Loucy (cell line): Measurements from ENCODE around the gene CCDC188.

Experiments
- H2AFZ ChIP-seq: fragments of 200-600 bp; sonication (generic); 2 replicates; pipeline ENCODE4 v1.6.0; 2016; ENCODE audit warnings: antibody characterized with exemption, mild to moderate bottlenecking, low read length, moderate library complexity
- H3F3A ChIP-seq: fragments of 200-600 bp; 2 replicates; pipeline ENCODE4 v1.6.0; 2016; ENCODE audit warnings: antibody characterized with exemption, low read depth, mild to moderate bottlenecking
- H3K27me3 ChIP-seq: fragments of 200-600 bp; sonication (generic); 2 replicates; pipeline ENCODE4 v1.6.1; 2014; ENCODE audit warnings: low read length, mild to moderate bottlenecking; ENCODE audit not compliant: insufficient read depth, poor library complexity, severe bottlenecking
- H3K36me3 ChIP-seq: fragments of 200-600 bp; sonication (generic); 2 replicates; pipeline ENCODE4 v1.6.1; 2016; ENCODE audit warnings: low read length; ENCODE audit not compliant: insufficient read depth
- H3K4me1 ChIP-seq: fragments of 200-600 bp; sonication (generic); 2 replicates; pipeline ENCODE4 v1.5.1; 2014; ENCODE audit warnings: low read length, mild to moderate bottlenecking; ENCODE audit not compliant: insufficient read depth, poor library complexity, severe bottlenecking
- H3K4me2 ChIP-seq: fragments of 200-600 bp; sonication (generic); 2 replicates; pipeline ENCODE4 v1.6.0; 2014; ENCODE audit warnings: antibody characterized with exemption, low read length, low read depth, mild to moderate bottlenecking; ENCODE audit not compliant: poor library complexity, severe bottlenecking
- H3K4me3 ChIP-seq: fragments of 200-600 bp; sonication (generic); 2 replicates; pipeline ENCODE4 v1.5.1; 2014; ENCODE audit warnings: low read length, mild to moderate bottlenecking, mixed read lengths; ENCODE audit not compliant: poor library complexity, severe bottlenecking
- H3K79me2 ChIP-seq: fragments of 200-600 bp; sonication (generic); 2 replicates; pipeline ENCODE4 v1.6.1; 2014; ENCODE audit warnings: low read length; ENCODE audit not compliant: insufficient read depth
- H3K9ac ChIP-seq: fragments of 200-600 bp; sonication (generic); 2 replicates; pipeline ENCODE4 v1.6.0; 2014; ENCODE audit warnings: mild to moderate bottlenecking, low read depth, low read length, moderate library complexity; ENCODE audit not compliant: poor library complexity, severe bottlenecking
- H3K9me2 ChIP-seq: fragments of 200-600 bp; sonication (generic); replicated peaks from 2 replicates; pipeline ENCODE4 v1.6.1; 2016; ENCODE audit warnings: low read depth, low read length, mixed read lengths
- H3K9me3 ChIP-seq: fragments of 200-600 bp; sonication (generic); 2 replicates; pipeline ENCODE4 v1.6.1; 2014; ENCODE audit warnings: mild to moderate bottlenecking, antibody characterized with exemption, low read length, low read depth; ENCODE audit not compliant: insufficient read depth
- H4K20me1 ChIP-seq: fragments of 200-600 bp; sonication (generic); 2 replicates; pipeline ENCODE4 v1.6.0; 2014; ENCODE audit warnings: antibody characterized with exemption, low read length, mild to moderate bottlenecking; ENCODE audit not compliant: insufficient read depth, poor library complexity, severe bottlenecking
- CTCF ChIP-seq: fragments of 200-600 bp; sonication (generic); conservative IDR thresholded peaks from 2 replicates; pipeline ENCODE4 v1.5.1; 2014; ENCODE audit warnings: mild to moderate bottlenecking, antibody characterized with exemption, low read length
- EZH2phosphoT487 ChIP-seq: fragments of 200-600 bp; IDR thresholded peaks from 2 replicates; pipeline ENCODE4 v1.6.1; 2018; ENCODE audit warnings: antibody characterized with exemption, mild to moderate bottlenecking, moderate library complexity, borderline replicate concordance

Gene CCDC188

GRCh38 chr22:20177217-20177911 lies 26.5 kb upstream of the CCDC188 start:
- no peak overlapping the region for H3K9ac ChIP-seq
- H3K9me2 ChIP-seq = no peaks in the 10 kb centered on the region
- no peaks in the 10 kb centered on the region for H3K27me3 ChIP-seq
- no peaks in the 10 kb centered on the region for H3K79me2 ChIP-seq
- no peaks in the 10 kb centered on the region for H3K9me3 ChIP-seq
- H3K4me2 ChIP-seq = no peak overlapping the region
- peaks cover 6% of the 10 kb centered on the region for H3K4me1 ChIP-seq
- no peaks in the 10 kb centered on the region for H3F3A ChIP-seq
- H3K36me3 ChIP-seq = no peaks in the 10 kb centered on the region
- no peak overlapping the region for H2AFZ ChIP-seq
- no peaks in the 10 kb centered on the region for H4K20me1 ChIP-seq
- TF ChIP-seq CTCF (no peak), EZH2phosphoT487 (no peak)
- no peak overlapping the region for H3K4me3 ChIP-seq

- Histone ChIP-seq H3K36me3 (no peaks in the 10 kb centered on the region), H3K27me3 (no peaks in the 10 kb centered on the region), H3F3A (no peaks in the 10 kb centered on the region), H3K9me3 (no peaks in the 10 kb centered on the region), H4K20me1 (no peaks in the 10 kb centered on the region), H3K4me2 (no peak overlapping the region), H3K4me1 (peaks cover 6% of the 10 kb centered on the region), H3K4me3 (no peak overlapping the region), H3K9ac (no peak overlapping the region), H3K9me2 (no peaks in the 10 kb centered on the region), H3K79me2 (no peaks in the 10 kb centered on the region), H2AFZ (no peak overlapping the region)
- no peak for TF ChIP-seq EZH2phosphoT487
- no peak for TF ChIP-seq CTCF
Measured at GRCh38 chr22:20176421-20177085, 25.7 kb upstream of the CCDC188 start.

- H3F3A ChIP-seq = no peaks in the 10 kb centered on the region
- H3K36me3 ChIP-seq = no peaks in the 10 kb centered on the region
- H3K79me2 ChIP-seq = no peaks in the 10 kb centered on the region
- no peaks in the 10 kb centered on the region for H3K9me2 ChIP-seq
- no peaks in the 10 kb centered on the region for H3K9me3 ChIP-seq
- no peak overlapping the region for H2AFZ ChIP-seq
- no peak overlapping the region for H3K4me2 ChIP-seq
- TF ChIP-seq EZH2phosphoT487 = no peak
- peak; percentile 35; the same call in 1 of the 2 replicates for TF ChIP-seq CTCF
- no peak overlapping the region for H3K9ac ChIP-seq
- H3K27me3 ChIP-seq = no peaks in the 10 kb centered on the region
- no peaks in the 10 kb centered on the region for H4K20me1 ChIP-seq
- peaks cover 6% of the 10 kb centered on the region for H3K4me1 ChIP-seq
- H3K4me3 ChIP-seq = no peak overlapping the region
Measured at GRCh38 chr22:20175597-20175900, 24.7 kb upstream of the CCDC188 start.
